Ascending aorta (tissue), 2 donors: ENCODE measurements around the gene NPFF. TPM values are rescaled to one million over a fixed set of nuclear protein-coding genes. Genes with fewer than 3 reads are reported as not detected.
A peak's percentile ranks its signal among the peaks of the same experiment; 100 is the strongest.

ENCODE experiments used
- DNase-seq, 2 donors: peaks; one replicate each; pipeline ENCODE4 v3.0.0-alpha.2; 2019; ENCODE audit warnings: low spot score in 2 of 2
- H3K27ac ChIP-seq, 2 donors: fragments of 200-600 bp; sonication (generic); one replicate each; pipeline ENCODE4 v1.5.1; 2016 to 2017; ENCODE audit warnings: mild to moderate bottlenecking in 1 of 2
- H3K27me3 ChIP-seq: fragments of 200-600 bp; sonication (generic); one replicate; pipeline ENCODE4 v1.5.1; 2017
- H3K36me3 ChIP-seq, 2 donors: fragments of 200-600 bp; sonication (generic); one replicate each; pipeline ENCODE4 v1.5.1; 2016
- H3K4me1 ChIP-seq, 2 donors: fragments of 200-600 bp; sonication (generic); one replicate each; pipeline ENCODE4 v1.5.1; 2016 to 2017; ENCODE audit warnings: mild to moderate bottlenecking in 1 of 2
- H3K4me3 ChIP-seq, 2 donors: fragments of 200-600 bp; sonication (generic); one replicate each; pipeline ENCODE4 v1.5.1; 2016 to 2017; ENCODE audit warnings: mild to moderate bottlenecking in 1 of 2
- H3K9me3 ChIP-seq, 2 donors: fragments of 200-600 bp; sonication (generic); one replicate each; pipeline ENCODE4 v1.5.1; 2016
- intact Hi-C: fragments of 100-400 bp; cut with DNase I; formaldehyde crosslinking; loops from one replicate; pipeline ENCODE4 v1.15.1; 2023
- total RNA-seq: library from RNA; depleted of rRNA; stranded (reverse); fragments of >200 nt; gene quantifications from one replicate; pipeline ENCODE4 v1.1.0, GENCODE V29; 2016
- TF ChIP-seq, protein P1 (sequence below), 3 experiments: fragments of 200-600 bp in 2 of 3; fragments of 450-650 bp in 1 of 3; sonication (generic) in 2 of 3; IDR thresholded peaks; one replicate each; pipeline ENCODE4 v1.5.1; 2016 to 2019; ENCODE audit warnings: antibody characterized with exemption in 3 of 3, mild to moderate bottlenecking in 1 of 3, moderate library complexity in 1 of 3

The NPFF gene
- total RNA-seq, 1 donor from 2014 or later: 2.8 TPM

DNA sequence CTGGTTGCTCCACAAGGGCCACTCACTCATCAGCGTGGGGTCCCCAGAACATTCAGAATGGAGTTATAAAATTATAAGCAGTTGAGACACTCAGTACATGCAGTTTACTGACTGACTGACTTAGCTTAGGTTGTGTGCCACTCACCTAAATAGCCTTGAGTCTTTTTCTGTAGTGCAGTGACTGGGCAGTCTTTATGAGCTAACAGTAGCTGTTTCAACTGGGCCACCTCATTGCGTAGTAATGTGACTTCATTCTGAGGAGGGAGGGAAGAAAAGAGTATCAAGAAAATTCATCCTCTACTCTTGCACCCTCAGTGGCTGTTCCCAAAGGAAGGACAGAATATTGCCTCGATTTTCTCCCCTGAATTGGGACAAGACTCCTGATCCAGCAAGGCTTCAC lies 15.8 kb upstream of the NPFF start:
- intact Hi-C loops: no loop called here
- no peak for DNase-seq
- Histone ChIP-seq H3K36me3 (peaks cover 60 to 92% of the 10 kb centered on the region in 2 donors), H3K4me3 (no peak overlapping the region), H3K9me3 (no peaks in the 10 kb centered on the region), H3K27me3 (no peaks in the 10 kb centered on the region), H3K4me1 (no peaks in the 10 kb centered on the region), H3K27ac (no peak overlapping the region)
- TF ChIP-seq, protein P1, sequence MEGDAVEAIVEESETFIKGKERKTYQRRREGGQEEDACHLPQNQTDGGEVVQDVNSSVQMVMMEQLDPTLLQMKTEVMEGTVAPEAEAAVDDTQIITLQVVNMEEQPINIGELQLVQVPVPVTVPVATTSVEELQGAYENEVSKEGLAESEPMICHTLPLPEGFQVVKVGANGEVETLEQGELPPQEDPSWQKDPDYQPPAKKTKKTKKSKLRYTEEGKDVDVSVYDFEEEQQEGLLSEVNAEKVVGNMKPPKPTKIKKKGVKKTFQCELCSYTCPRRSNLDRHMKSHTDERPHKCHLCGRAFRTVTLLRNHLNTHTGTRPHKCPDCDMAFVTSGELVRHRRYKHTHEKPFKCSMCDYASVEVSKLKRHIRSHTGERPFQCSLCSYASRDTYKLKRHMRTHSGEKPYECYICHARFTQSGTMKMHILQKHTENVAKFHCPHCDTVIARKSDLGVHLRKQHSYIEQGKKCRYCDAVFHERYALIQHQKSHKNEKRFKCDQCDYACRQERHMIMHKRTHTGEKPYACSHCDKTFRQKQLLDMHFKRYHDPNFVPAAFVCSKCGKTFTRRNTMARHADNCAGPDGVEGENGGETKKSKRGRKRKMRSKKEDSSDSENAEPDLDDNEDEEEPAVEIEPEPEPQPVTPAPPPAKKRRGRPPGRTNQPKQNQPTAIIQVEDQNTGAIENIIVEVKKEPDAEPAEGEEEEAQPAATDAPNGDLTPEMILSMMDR (IDR thresholded peaks at IDR 0.05): no peak

- Histone ChIP-seq H3K4me3 (no peak overlapping the region), H3K36me3 (peaks cover 67 to 96% of the 10 kb centered on the region in 2 donors), H3K4me1 (no peaks in the 10 kb centered on the region), H3K27ac (no peak overlapping the region), H3K27me3 (no peaks in the 10 kb centered on the region), H3K9me3 (no peaks in the 10 kb centered on the region)
- TF ChIP-seq, protein P1 (IDR thresholded peaks at IDR 0.05): no peak
- DNase-seq: no peak
- intact Hi-C loops: no loop called here
Measured at GRCh38 chr12:53518381-53518780, 11.1 kb upstream of the NPFF start.

- Histone ChIP-seq H3K9me3 (no peaks in the 10 kb centered on the region), H3K4me3 (no peak overlapping the region), H3K36me3 (peaks cover 68 to 95% of the 10 kb centered on the region in 2 donors), H3K4me1 (no peaks in the 10 kb centered on the region), H3K27ac (no peak overlapping the region), H3K27me3 (no peaks in the 10 kb centered on the region)
- intact Hi-C loops: no loop called here
- TF ChIP-seq, protein P1 (IDR thresholded peaks at IDR 0.05): no peak
- no peak for DNase-seq
Measured at GRCh38 chr12:53516758-53517455, 9.6 kb upstream of the NPFF start.

DNA sequence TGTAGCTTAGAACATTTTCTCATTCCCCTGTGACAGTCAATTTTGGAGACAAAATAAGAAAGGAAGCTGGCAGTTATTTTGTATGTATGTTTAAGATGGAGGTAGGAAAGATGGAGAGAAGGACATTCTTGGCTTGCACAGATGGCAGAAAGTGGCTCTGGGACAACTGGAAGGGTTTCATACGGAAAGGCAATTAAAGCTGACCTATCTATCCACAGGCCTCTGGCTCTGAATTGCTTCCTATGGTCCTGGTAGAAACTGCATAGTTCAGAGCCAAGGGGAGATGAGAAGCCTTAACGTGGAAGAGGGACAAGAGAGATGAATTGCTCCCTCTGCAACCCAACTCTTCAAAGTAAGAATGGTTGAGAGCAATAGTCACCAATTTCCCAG lies 8.0 kb upstream of the NPFF start:
- H3K4me3 ChIP-seq: no peak overlapping the region
- intact Hi-C loops: no loop called here

DNA sequence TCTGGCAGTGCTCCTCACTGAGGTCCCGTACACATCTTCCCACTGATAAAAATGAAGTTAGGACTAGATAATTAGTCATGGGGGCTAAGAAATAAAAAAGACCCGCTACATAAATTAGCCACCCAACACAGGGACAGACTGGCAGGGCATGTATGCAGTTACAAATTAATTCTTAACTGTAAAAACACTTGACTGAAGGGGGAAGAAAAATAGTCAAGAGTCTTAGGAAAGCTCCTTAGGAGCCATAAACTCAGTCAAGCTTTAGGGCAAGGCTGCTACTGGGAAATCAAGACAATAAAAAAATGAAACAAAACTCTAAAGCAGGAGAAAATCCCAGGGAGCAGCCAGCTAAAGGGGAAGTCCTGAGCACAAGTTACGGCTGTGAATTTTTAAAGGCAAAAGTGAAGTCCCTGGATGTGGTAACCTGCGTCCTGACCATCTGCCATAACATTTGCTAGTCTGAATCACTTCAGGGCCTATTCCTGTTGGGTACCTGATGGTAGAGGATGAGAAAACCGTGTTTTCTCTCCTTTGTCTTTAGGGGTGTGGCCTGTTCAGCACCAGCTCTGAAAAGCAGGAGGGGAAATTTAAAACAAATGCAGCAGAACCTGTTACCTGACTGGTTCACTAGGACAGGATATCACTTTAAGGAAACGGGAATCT lies 7.5 kb upstream of the NPFF start:
- DNase-seq: no peak
- no peak overlapping the region for H3K4me3 ChIP-seq
- H3K27me3 ChIP-seq: no peaks in the 10 kb centered on the region
- H3K9me3 ChIP-seq: no peaks in the 10 kb centered on the region
- TF ChIP-seq, protein P1 (IDR thresholded peaks at IDR 0.05): no peak
- no peaks in the 10 kb centered on the region for H3K4me1 ChIP-seq
- peak overlapping the region in 1 of 2 donors; percentile 14 for H3K27ac ChIP-seq
- intact Hi-C loops: no loop called here
- peaks cover 75 to 89% of the 10 kb centered on the region in 2 donors for H3K36me3 ChIP-seq

More for the DNA sequence above, 8.0 kb upstream of the NPFF start:
- Histone ChIP-seq H3K36me3 (peaks cover 75 to 94% of the 10 kb centered on the region in 2 donors), H3K27ac (peak overlapping the region in 1 of 2 donors; percentile 14), H3K27me3 (no peaks in the 10 kb centered on the region), H3K4me1 (no peaks in the 10 kb centered on the region), H3K9me3 (no peaks in the 10 kb centered on the region)
- TF ChIP-seq, protein P1 (IDR thresholded peaks at IDR 0.05): no peak
- DNase-seq: no peak
